Measurements from ENCODE around the gene ACSL5.
A peak's percentile ranks its signal among the peaks of the same experiment; 100 is the strongest.
"Not testable (repeated sequence)": the region's sequence is repeated elsewhere in the genome, so short reads cannot be mapped to it uniquely, and the experiment has no call there.

ACSL5 gene

GRCh38 chr10:112352044-112352443 is 21.9 kb upstream of the ACSL5 start:
- ATAC-seq (no peak), DNase-seq (no peak)

GRCh38 chr10:112353046-112353445 is 20.9 kb upstream of the ACSL5 start:
- ATAC-seq (no peak), DNase-seq (no peak)

- ATAC-seq (no peak), DNase-seq (no peak)
Observed at GRCh38 chr10:112356686-112357085, 17.2 kb upstream of the ACSL5 start.

- ATAC-seq = no peak
- DNase-seq = no peak
Observed at GRCh38 chr10:112359606-112360307, 14.2 kb upstream of the ACSL5 start.

- DNase-seq (no peak), ATAC-seq (no peak)
Observed at GRCh38 chr10:112360308-112361270, 13.3 kb upstream of the ACSL5 start.

- DNase-seq (no peak), ATAC-seq (no peak)
Observed at GRCh38 chr10:112361951-112362751, 11.8 kb upstream of the ACSL5 start.

- ATAC-seq (no peak), DNase-seq (no peak)
Observed at GRCh38 chr10:112362833-112363232, 11.1 kb upstream of the ACSL5 start.

- no peak for DNase-seq
- ATAC-seq = no peak
Observed at GRCh38 chr10:112363696-112364688, 9.9 kb upstream of the ACSL5 start.

- DNase-seq = no peak
- ATAC-seq = peak; percentile 20
Observed at GRCh38 chr10:112365014-112365432, 8.9 kb upstream of the ACSL5 start.

- DNase-seq = no peak
- no peak for ATAC-seq
Observed at GRCh38 chr10:112365451-112365850, 8.5 kb upstream of the ACSL5 start.

GRCh38 chr10:112366992-112367391 is 6.9 kb upstream of the ACSL5 start:
- no peak for ATAC-seq
- DNase-seq = no peak

GRCh38 chr10:112367516-112367915 is 6.4 kb upstream of the ACSL5 start:
- no peak for ATAC-seq
- no peak for DNase-seq

GRCh38 chr10:112369495-112370423 is 4.2 kb upstream of the ACSL5 start:
- peak; percentile 12 for ATAC-seq
- DNase-seq = no peak

GRCh38 chr10:112370424-112370819 is 3.5 kb upstream of the ACSL5 start:
- DNase-seq (no peak), ATAC-seq (no peak)

- DNase-seq, ATAC-seq: not testable (repeated sequence)
Observed at GRCh38 chr10:112371326-112371725, 2.6 kb upstream of the ACSL5 start.

GRCh38 chr10:112372182-112372810 is 1.6 kb upstream of the ACSL5 start:
- ATAC-seq, DNase-seq: not testable (repeated sequence)

GRCh38 chr10:112374724-112375541 is 1.0 kb downstream of the ACSL5 start:
- peak; percentile 36 for ATAC-seq
- peak; percentile 32 for DNase-seq

GRCh38 chr10:112375721-112376395 is 1.9 kb downstream of the ACSL5 start:
- ATAC-seq (peak; percentile 62), DNase-seq (peak; percentile 47)
